ENCODE results near the gene ADORA2B. TPM values are rescaled to one million over a fixed set of nuclear protein-coding genes. Genes with fewer than 3 reads are reported as not detected.
"Not testable (repeated sequence)": the region's sequence is repeated elsewhere in the genome, so short reads cannot be mapped to it uniquely, and the experiment has no call there.

The ADORA2B gene
- 0.48 and 0.67 TPM in 2 replicates for total RNA-seq
- long read RNA-seq = 0 reads

DNA sequence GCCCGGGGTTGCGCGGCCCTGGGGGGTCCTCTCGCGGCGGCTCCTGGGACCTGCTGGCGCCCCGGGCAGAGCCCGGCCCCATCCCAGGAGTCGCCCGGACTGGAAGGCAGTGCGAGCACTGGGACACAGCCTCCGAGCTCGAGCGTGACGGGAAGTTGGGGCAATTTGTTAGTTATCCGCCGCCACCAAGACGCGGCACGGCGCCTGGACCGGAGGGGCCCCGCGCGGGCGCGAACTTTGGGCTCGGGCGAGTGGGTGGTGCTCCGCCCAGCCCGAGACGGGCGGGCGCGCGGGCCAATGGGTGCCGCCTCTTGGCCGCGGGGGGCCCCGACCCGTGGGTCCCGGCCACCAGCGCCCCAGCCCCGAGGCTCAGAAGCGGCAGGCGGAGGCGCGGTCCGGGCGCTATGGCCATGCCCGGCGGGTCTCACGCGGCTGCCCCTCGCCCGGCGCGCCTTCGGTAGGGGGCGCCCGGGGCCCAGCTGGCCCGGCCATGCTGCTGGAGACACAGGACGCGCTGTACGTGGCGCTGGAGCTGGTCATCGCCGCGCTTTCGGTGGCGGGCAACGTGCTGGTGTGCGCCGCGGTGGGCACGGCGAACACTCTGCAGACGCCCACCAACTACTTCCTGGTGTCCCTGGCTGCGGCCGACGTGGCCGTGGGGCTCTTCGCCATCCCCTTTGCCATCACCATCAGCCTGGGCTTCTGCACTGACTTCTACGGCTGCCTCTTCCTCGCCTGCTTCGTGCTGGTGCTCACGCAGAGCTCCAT, at the start of gene ADORA2B:
Gene ADORA2B (plus strand): TSS at position 372 of the 768 bp plus-strand sequence. CDS start 119 bp downstream, at position 491.
- Mint-ChIP-seq H3K27me3 (peaks cover 58% of the 10 kb centered on the region), H3K9me3 (ENCODE audit: low read depth) (no peaks in the 10 kb centered on the region), H3K4me1 (ENCODE audit: low read depth) (peaks cover 5% of the 10 kb centered on the region), H3K36me3 (ENCODE audit: insufficient read depth) (no peaks in the 10 kb centered on the region), H3K27ac (peak within 1 kb of the TSS; percentile 86), H3K4me3 (ENCODE audit: low read depth) (peak within 1 kb of the TSS; percentile 73)
- peak; percentile 69 for DNase-seq (ENCODE audit: low spot score, unreplicated experiment)
- TF ChIP-seq CTCF (IDR thresholded peaks at IDR 0.05; ENCODE audit: unreplicated experiment) = peak; percentile 73

- Mint-ChIP-seq H3K9me3 (ENCODE audit: low read depth) (peaks cover 4% of the 10 kb centered on the region), H3K4me3 (ENCODE audit: low read depth) (no peak overlapping the region), H3K27me3 (no peaks in the 10 kb centered on the region), H3K27ac (no peak overlapping the region), H3K36me3 (ENCODE audit: insufficient read depth) (no peaks in the 10 kb centered on the region), H3K4me1 (ENCODE audit: low read depth) (peaks cover 18% of the 10 kb centered on the region)
- DNase-seq (ENCODE audit: low spot score, unreplicated experiment) = no peak
- no peak for TF ChIP-seq CTCF (IDR thresholded peaks at IDR 0.05; ENCODE audit: unreplicated experiment)
Measured at GRCh38 chr17:15896277-15896676, 48.7 kb upstream of the ADORA2B start.

- no peak overlapping the region for H3K27ac Mint-ChIP-seq
- H3K27me3 Mint-ChIP-seq = no peaks in the 10 kb centered on the region
- H3K4me1 Mint-ChIP-seq (ENCODE audit: low read depth) = peaks cover 21% of the 10 kb centered on the region
- no peak for DNase-seq (ENCODE audit: low spot score, unreplicated experiment)
- no peak for TF ChIP-seq CTCF (IDR thresholded peaks at IDR 0.05; ENCODE audit: unreplicated experiment)
- H3K4me3 Mint-ChIP-seq (ENCODE audit: low read depth) = no peak overlapping the region
- no peaks in the 10 kb centered on the region for H3K36me3 Mint-ChIP-seq (ENCODE audit: insufficient read depth)
- H3K9me3 Mint-ChIP-seq (ENCODE audit: low read depth) = peaks cover 4% of the 10 kb centered on the region
Measured at GRCh38 chr17:15896834-15897233, 48.1 kb upstream of the ADORA2B start.

DNA sequence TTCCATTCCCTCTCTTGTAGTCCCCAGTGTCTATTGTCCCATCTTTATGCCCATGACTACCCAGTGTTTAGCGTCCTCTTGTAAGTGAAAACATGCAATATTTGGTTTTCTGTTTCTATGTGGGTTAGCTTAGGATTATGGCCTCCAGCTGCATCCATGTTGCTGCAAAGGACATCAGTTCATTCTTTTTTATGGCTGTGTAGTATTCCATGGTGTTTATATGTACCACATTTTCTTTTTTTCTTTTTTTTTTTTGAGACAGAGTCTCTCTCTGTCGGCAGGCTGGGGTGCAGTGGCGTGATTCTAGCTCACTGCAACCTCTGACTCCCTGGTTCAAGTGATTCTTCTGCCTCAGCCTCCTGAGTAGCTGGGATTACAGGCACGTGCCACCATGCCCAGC, 45.3 kb upstream of the ADORA2B start:
- H3K4me3 Mint-ChIP-seq (ENCODE audit: low read depth); H3K27me3 Mint-ChIP-seq; H3K9me3 Mint-ChIP-seq (ENCODE audit: low read depth); H3K4me1 Mint-ChIP-seq (ENCODE audit: low read depth); DNase-seq (ENCODE audit: low spot score, unreplicated experiment); H3K27ac Mint-ChIP-seq; H3K36me3 Mint-ChIP-seq (ENCODE audit: insufficient read depth): not testable (repeated sequence)

DNA sequence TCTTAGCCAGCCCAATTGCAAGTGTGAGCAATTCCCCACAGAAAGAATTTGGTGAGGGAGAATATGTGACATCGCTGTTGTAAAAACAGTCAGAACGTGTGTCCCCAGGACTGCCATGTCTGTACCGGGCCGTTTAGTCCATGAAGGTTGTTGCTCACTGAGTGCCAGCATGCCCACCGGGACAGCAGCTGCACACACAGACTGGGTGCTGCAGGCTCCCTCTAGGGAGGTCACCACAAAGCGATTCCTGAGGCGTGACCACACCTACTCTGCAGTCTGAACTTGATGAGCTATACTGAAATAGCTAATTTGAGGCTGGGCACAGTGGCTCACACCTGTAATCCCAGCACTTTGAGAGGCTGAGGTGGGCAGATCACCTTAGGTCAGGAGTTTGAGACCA, 44.1 kb upstream of the ADORA2B start:
- Mint-ChIP-seq H3K9me3 (ENCODE audit: low read depth) (peaks cover 4% of the 10 kb centered on the region), H3K4me1 (ENCODE audit: low read depth) (peaks cover 9% of the 10 kb centered on the region), H3K4me3 (ENCODE audit: low read depth) (no peak overlapping the region), H3K27ac (no peak overlapping the region), H3K36me3 (ENCODE audit: insufficient read depth) (no peaks in the 10 kb centered on the region), H3K27me3 (no peaks in the 10 kb centered on the region)
- no peak for TF ChIP-seq CTCF (IDR thresholded peaks at IDR 0.05; ENCODE audit: unreplicated experiment)
- no peak for DNase-seq (ENCODE audit: low spot score, unreplicated experiment)

- H3K27ac Mint-ChIP-seq; H3K27me3 Mint-ChIP-seq; H3K4me3 Mint-ChIP-seq (ENCODE audit: low read depth); H3K36me3 Mint-ChIP-seq (ENCODE audit: insufficient read depth); DNase-seq (ENCODE audit: low spot score, unreplicated experiment); H3K9me3 Mint-ChIP-seq (ENCODE audit: low read depth); H3K4me1 Mint-ChIP-seq (ENCODE audit: low read depth): not testable (repeated sequence)
Measured at GRCh38 chr17:15905236-15905635, 39.7 kb upstream of the ADORA2B start.
